Measurements from ENCODE around the gene CEP78.

DNA sequence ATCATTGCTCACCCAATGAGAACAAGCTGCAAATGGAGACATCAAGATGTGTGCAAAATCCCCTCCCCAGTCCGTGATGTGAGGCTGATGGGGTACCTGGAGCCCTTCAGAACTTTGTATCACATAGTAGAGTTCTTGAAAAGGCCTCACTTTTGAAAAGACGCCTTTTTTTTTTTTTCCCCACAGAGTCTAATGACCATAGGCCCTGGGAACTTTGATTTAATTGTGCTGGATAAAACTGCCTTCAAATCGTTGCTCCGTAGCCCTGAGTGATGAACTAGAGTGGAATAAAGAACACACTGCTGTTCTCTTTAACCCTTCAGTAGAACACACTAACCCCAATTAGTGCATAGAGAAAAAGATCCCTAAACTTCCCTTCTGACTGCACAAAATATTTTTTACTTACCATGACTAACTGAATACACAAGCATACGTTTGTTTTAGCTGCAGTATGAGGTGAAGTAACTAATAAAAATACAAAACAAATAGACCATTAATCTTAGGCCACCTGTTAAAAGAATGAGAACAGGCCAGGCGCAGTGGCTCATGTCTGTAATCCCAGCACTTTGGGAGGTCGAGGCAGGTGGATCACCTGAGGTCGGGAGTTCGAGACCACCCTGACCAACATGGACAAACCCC lies 76.1 kb downstream of the CEP78 start:
- TF ChIP-seq, protein P1, sequence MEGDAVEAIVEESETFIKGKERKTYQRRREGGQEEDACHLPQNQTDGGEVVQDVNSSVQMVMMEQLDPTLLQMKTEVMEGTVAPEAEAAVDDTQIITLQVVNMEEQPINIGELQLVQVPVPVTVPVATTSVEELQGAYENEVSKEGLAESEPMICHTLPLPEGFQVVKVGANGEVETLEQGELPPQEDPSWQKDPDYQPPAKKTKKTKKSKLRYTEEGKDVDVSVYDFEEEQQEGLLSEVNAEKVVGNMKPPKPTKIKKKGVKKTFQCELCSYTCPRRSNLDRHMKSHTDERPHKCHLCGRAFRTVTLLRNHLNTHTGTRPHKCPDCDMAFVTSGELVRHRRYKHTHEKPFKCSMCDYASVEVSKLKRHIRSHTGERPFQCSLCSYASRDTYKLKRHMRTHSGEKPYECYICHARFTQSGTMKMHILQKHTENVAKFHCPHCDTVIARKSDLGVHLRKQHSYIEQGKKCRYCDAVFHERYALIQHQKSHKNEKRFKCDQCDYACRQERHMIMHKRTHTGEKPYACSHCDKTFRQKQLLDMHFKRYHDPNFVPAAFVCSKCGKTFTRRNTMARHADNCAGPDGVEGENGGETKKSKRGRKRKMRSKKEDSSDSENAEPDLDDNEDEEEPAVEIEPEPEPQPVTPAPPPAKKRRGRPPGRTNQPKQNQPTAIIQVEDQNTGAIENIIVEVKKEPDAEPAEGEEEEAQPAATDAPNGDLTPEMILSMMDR (IDR thresholded peaks at IDR 0.05; ENCODE audit: insufficient read depth, low read depth, low read length) = no peak
- no peak for TF ChIP-seq EZH2 (IDR thresholded peaks at IDR 0.05; ENCODE audit: insufficient read depth, low read length)
